Large intestine (tissue), 3 donors: ENCODE data around the gene SEC24D. TPM values are rescaled to one million over a fixed set of nuclear protein-coding genes. Genes with fewer than 3 reads are reported as not detected.
"Not testable (repeated sequence)": the region's sequence is repeated elsewhere in the genome, so short reads cannot be mapped to it uniquely, and the experiment has no call there.

ENCODE experiments used
- DNase-seq, 2 donors: peaks; one replicate each; pipeline versions ENCODE4 v3.0.0 to v3.0.0-alpha.2; 2013
- H3K27ac ChIP-seq: one replicate; pipeline ENCODE4 v1.5.1; 2013; ENCODE audit warnings: low read length
- H3K27me3 ChIP-seq: 2 replicates; pipeline ENCODE4 v1.6.1; 2013; ENCODE audit warnings: low read length; ENCODE audit not compliant: control insufficient read depth, insufficient read depth
- H3K36me3 ChIP-seq: 2 replicates; pipeline ENCODE4 v1.6.1; 2013; ENCODE audit warnings: low read length; ENCODE audit not compliant: control insufficient read depth, insufficient read depth
- H3K4me1 ChIP-seq: one replicate; pipeline ENCODE4 v1.6.1; 2013; ENCODE audit warnings: low read length; ENCODE audit not compliant: control insufficient read depth, insufficient read depth
- H3K4me3 ChIP-seq: one replicate; pipeline ENCODE4 v1.5.1; 2013; ENCODE audit warnings: low read length
- H3K9me3 ChIP-seq: one replicate; pipeline ENCODE4 v1.6.1; 2013; ENCODE audit warnings: mild to moderate bottlenecking, low read depth, low read length, moderate library complexity; ENCODE audit not compliant: control insufficient read depth
- WGBS: methylation state at CpG from one replicate; pipeline ENCODE4 v1.1.5; 2013; ENCODE audit warnings: low lambda C conversion rate; ENCODE audit not compliant: insufficient coverage; 5-methylcytosine and 5-hydroxymethylcytosine counted together
- polyA plus RNA-seq: library from polyadenylated mRNA; unstranded; fragments of 120-200 nt; gene quantifications from one replicate; pipeline ENCODE4 v1.2.1, GENCODE V29; 2013

SEC24D gene
- polyA plus RNA-seq, 1 donor = 61.5 TPM

- H3K4me3 ChIP-seq = no peak overlapping the region
- DNase-seq = no peak
- 75% methylated on average over 5 of the region's 5 CpGs for WGBS
- H3K4me1 ChIP-seq = no peaks in the 10 kb centered on the region
- H3K9me3 ChIP-seq = peaks cover 6% of the 10 kb centered on the region
- no peaks in the 10 kb centered on the region for H3K27me3 ChIP-seq
- H3K36me3 ChIP-seq = peaks cover 24% of the 10 kb centered on the region
- H3K27ac ChIP-seq = no peak overlapping the region
Measured at GRCh38 chr4:118790544-118790943, 45.4 kb downstream of the SEC24D start.

GRCh38 chr4:118788911-118789310 lies 47.0 kb downstream of the SEC24D start:
- Histone ChIP-seq H3K27ac (no peak overlapping the region), H3K36me3 (peaks cover 24% of the 10 kb centered on the region)

GRCh38 chr4:118787844-118788380 lies 48.0 kb downstream of the SEC24D start:
- H3K27me3 ChIP-seq = no peaks in the 10 kb centered on the region
- no peak overlapping the region for H3K27ac ChIP-seq
- no peak overlapping the region for H3K4me3 ChIP-seq
- 100% methylated on average over 1 of the region's 1 CpG for WGBS
- H3K9me3 ChIP-seq = peaks cover 6% of the 10 kb centered on the region
- no peak for DNase-seq
- no peaks in the 10 kb centered on the region for H3K4me1 ChIP-seq
- peaks cover 24% of the 10 kb centered on the region for H3K36me3 ChIP-seq

More at GRCh38 chr4:118788911-118789310, 47.0 kb downstream of the SEC24D start:
- no peaks in the 10 kb centered on the region for H3K27me3 ChIP-seq
- no peak overlapping the region for H3K4me3 ChIP-seq
- H3K9me3 ChIP-seq = peaks cover 6% of the 10 kb centered on the region
- H3K4me1 ChIP-seq = no peaks in the 10 kb centered on the region
- no peak for DNase-seq

- Histone ChIP-seq H3K4me1 (no peaks in the 10 kb centered on the region), H3K4me3 (no peak overlapping the region), H3K36me3 (peaks cover 27% of the 10 kb centered on the region), H3K27me3 (no peaks in the 10 kb centered on the region), H3K9me3 (no peaks in the 10 kb centered on the region), H3K27ac (no peak overlapping the region)
- 83% methylated on average over 1 of the region's 1 CpG for WGBS
- DNase-seq = no peak
Measured at GRCh38 chr4:118784776-118785175, 51.1 kb downstream of the SEC24D start.

- H3K4me3 ChIP-seq = no peak overlapping the region
- H3K9me3 ChIP-seq = no peaks in the 10 kb centered on the region
- no peaks in the 10 kb centered on the region for H3K4me1 ChIP-seq
- no peaks in the 10 kb centered on the region for H3K27me3 ChIP-seq
- H3K36me3 ChIP-seq = peaks cover 22% of the 10 kb centered on the region
- no CpG with 5 or more reads among the region's 5 CpGs for WGBS
- DNase-seq = no peak
- H3K27ac ChIP-seq = no peak overlapping the region
Measured at GRCh38 chr4:118783887-118784286, 52.0 kb downstream of the SEC24D start.

- peaks cover 20% of the 10 kb centered on the region for H3K36me3 ChIP-seq
- not testable (repeated sequence) for H3K27ac ChIP-seq, H3K4me3 ChIP-seq, H3K9me3 ChIP-seq, H3K27me3 ChIP-seq, DNase-seq, H3K4me1 ChIP-seq
- 100% methylated on average over 3 of the region's 13 CpGs for WGBS
Measured at GRCh38 chr4:118782886-118783285, 53.0 kb downstream of the SEC24D start.

- not testable (repeated sequence) for H3K9me3 ChIP-seq, H3K36me3 ChIP-seq, H3K27me3 ChIP-seq, H3K27ac ChIP-seq, DNase-seq, H3K4me3 ChIP-seq, H3K4me1 ChIP-seq
- no CpG with 5 or more reads among the region's 2 CpGs for WGBS
Measured at GRCh38 chr4:118777649-118778048, 58.3 kb downstream of the SEC24D start.

GRCh38 chr4:118776955-118777640 lies 58.8 kb downstream of the SEC24D start:
- H3K27me3 ChIP-seq, H3K36me3 ChIP-seq, H3K27ac ChIP-seq, H3K4me3 ChIP-seq, H3K4me1 ChIP-seq, H3K9me3 ChIP-seq, DNase-seq: not testable (repeated sequence)
- WGBS = no CpG with 5 or more reads among the region's 2 CpGs

DNA sequence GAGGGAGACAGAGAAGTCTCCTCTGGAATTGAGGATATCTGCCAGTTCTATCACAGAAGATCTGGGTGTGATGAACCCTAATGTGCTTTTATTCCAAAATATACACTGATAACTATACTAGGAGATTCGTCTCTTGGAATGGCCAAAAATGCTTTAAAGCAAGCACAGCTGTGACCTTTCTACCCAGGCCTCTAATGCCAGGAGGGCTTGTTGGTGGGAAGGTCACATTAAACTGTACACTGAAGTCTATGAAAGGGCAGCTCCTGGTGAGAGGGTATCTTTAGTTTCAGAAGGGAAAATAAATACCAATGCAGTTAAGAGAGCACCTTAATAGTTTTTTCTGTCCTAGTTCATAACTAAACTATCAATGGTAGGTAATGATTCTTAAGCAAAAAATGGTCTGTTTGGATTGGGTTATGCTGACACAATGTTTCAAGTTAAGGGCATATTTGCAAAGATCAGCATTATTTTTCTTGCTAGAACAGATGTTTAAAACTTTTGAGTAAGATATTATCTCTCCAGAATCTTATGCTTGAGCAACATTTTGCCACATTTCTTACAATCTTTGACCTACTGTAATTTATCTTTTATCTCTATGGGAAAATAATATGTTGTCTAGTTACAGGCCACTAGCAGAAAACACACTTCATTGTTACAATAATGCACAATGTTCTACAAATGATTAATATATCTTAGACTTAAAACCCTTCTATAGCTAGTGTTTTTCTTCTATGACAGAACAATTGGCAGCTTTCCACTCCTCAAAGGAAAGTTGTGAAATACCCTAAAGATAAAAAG lies 59.6 kb downstream of the SEC24D start:
- Histone ChIP-seq H3K4me3 (no peak overlapping the region), H3K9me3 (no peaks in the 10 kb centered on the region), H3K27ac (no peak overlapping the region), H3K36me3 (no peaks in the 10 kb centered on the region), H3K4me1 (no peaks in the 10 kb centered on the region), H3K27me3 (no peaks in the 10 kb centered on the region)
- DNase-seq = no peak
- no CpG with 5 or more reads among the region's 1 CpG for WGBS

GRCh38 chr4:118775405-118775804 lies 60.5 kb downstream of the SEC24D start:
- no peaks in the 10 kb centered on the region for H3K4me1 ChIP-seq
- no peak overlapping the region for H3K4me3 ChIP-seq
- no peak overlapping the region for H3K27ac ChIP-seq
- H3K36me3 ChIP-seq = peaks cover 2% of the 10 kb centered on the region
- DNase-seq = no peak
- H3K27me3 ChIP-seq = no peaks in the 10 kb centered on the region
- no peaks in the 10 kb centered on the region for H3K9me3 ChIP-seq
- no CpG with 5 or more reads among the region's 2 CpGs for WGBS
